ENCODE data around the gene CAB39L. TPM values are rescaled to one million over a fixed set of nuclear protein-coding genes. Genes with fewer than 3 reads are reported as not detected.

Gene CAB39L
- total RNA-seq, 1 donor from 2014 or later: 13.4 TPM

- Histone ChIP-seq H3K9me3 (no peaks in the 10 kb centered on the region), H3K4me3 (no peak overlapping the region), H3K36me3 (peaks cover 7% of the 10 kb centered on the region), H3K27me3 (ENCODE audit: low read depth) (no peaks in the 10 kb centered on the region), H3K27ac (no peak overlapping the region), H3K4me1 (no peaks in the 10 kb centered on the region)
- intact Hi-C loops (cut with DNase I): no loop called here
- ATAC-seq: no peak
- no peak for DNase-seq
- no peak for TF ChIP-seq CTCF (IDR thresholded peaks at IDR 0.05)
Measured at GRCh38 chr13:49357694-49358093, 86.2 kb downstream of the CAB39L start.

GRCh38 chr13:49356223-49356622 is 87.6 kb downstream of the CAB39L start:
- ATAC-seq: peak in 1 of 2 donors; percentile 70
- Histone ChIP-seq H3K4me1 (no peaks in the 10 kb centered on the region), H3K36me3 (peaks cover 7% of the 10 kb centered on the region), H3K27me3 (ENCODE audit: low read depth) (no peaks in the 10 kb centered on the region), H3K27ac (no peak overlapping the region), H3K9me3 (no peaks in the 10 kb centered on the region), H3K4me3 (no peak overlapping the region)
- intact Hi-C loops (cut with DNase I): no loop called here
- no peak for DNase-seq
- TF ChIP-seq CTCF (IDR thresholded peaks at IDR 0.05): no peak

- TF ChIP-seq CTCF (IDR thresholded peaks at IDR 0.05): no peak
- ATAC-seq (no peak), DNase-seq (no peak)
- Histone ChIP-seq H3K36me3 (peaks cover 7% of the 10 kb centered on the region), H3K27me3 (ENCODE audit: low read depth) (no peaks in the 10 kb centered on the region), H3K4me1 (no peaks in the 10 kb centered on the region), H3K4me3 (no peak overlapping the region), H3K9me3 (no peaks in the 10 kb centered on the region), H3K27ac (no peak overlapping the region)
- intact Hi-C loops (cut with DNase I): no loop called here
Measured at GRCh38 chr13:49354719-49355118, 89.1 kb downstream of the CAB39L start.

GRCh38 chr13:49353908-49354307 is 90.0 kb downstream of the CAB39L start:
- H3K9me3 ChIP-seq: no peaks in the 10 kb centered on the region
- no peaks in the 10 kb centered on the region for H3K4me1 ChIP-seq
- no peak overlapping the region for H3K4me3 ChIP-seq
- no peak for TF ChIP-seq CTCF (IDR thresholded peaks at IDR 0.05)
- H3K27ac ChIP-seq: no peak overlapping the region
- peaks cover under 1% of the 10 kb centered on the region for H3K36me3 ChIP-seq
- ATAC-seq (no peak), DNase-seq (no peak)
- intact Hi-C loops (cut with DNase I): no loop called here
- H3K27me3 ChIP-seq (ENCODE audit: low read depth): no peaks in the 10 kb centered on the region

GRCh38 chr13:49351871-49352270 is 92.0 kb downstream of the CAB39L start:
- intact Hi-C loops (cut with DNase I): no loop called here
- Histone ChIP-seq H3K27ac (no peak overlapping the region), H3K27me3 (ENCODE audit: low read depth) (no peaks in the 10 kb centered on the region), H3K4me1 (no peaks in the 10 kb centered on the region), H3K9me3 (no peaks in the 10 kb centered on the region), H3K4me3 (no peak overlapping the region), H3K36me3 (no peaks in the 10 kb centered on the region)
- ATAC-seq (no peak), DNase-seq (no peak)
- no peak for TF ChIP-seq CTCF (IDR thresholded peaks at IDR 0.05)

- no peak for ATAC-seq
- no peaks in the 10 kb centered on the region for H3K4me1 ChIP-seq
Measured at GRCh38 chr13:49348751-49349150, 95.1 kb downstream of the CAB39L start.

More at GRCh38 chr13:49348751-49349150, 95.1 kb downstream of the CAB39L start:
- Histone ChIP-seq H3K36me3 (peaks cover 4% of the 10 kb centered on the region), H3K4me3 (no peak overlapping the region), H3K9me3 (no peaks in the 10 kb centered on the region), H3K27me3 (ENCODE audit: low read depth) (no peaks in the 10 kb centered on the region), H3K27ac (no peak overlapping the region)
- no peak for TF ChIP-seq CTCF (IDR thresholded peaks at IDR 0.05)
- intact Hi-C loops (cut with DNase I): no loop called here
- DNase-seq: no peak
